AG09309 (cell line): ENCODE data around the gene ENO3.

Experiments used
- DNase-seq: peaks from one replicate; pipeline ENCODE4 v3.0.0-alpha.2; 2010; ENCODE audit warnings: low read depth
- H3K4me3 ChIP-seq: 2 replicates; pipeline ENCODE4 v1.5.1; 2011; ENCODE audit warnings: mild to moderate bottlenecking, low read depth, low read length, moderate library complexity; ENCODE audit not compliant: control insufficient read depth
- TF ChIP-seq, protein P1 (sequence below): IDR thresholded peaks from 2 replicates; pipeline ENCODE4 v1.5.1; 2011; ENCODE audit warnings: mild to moderate bottlenecking, low read depth, low read length, inconsistent platforms; ENCODE audit not compliant: insufficient read depth, control insufficient read depth; ENCODE audit errors: missing control alignments

ENO3 gene

DNA sequence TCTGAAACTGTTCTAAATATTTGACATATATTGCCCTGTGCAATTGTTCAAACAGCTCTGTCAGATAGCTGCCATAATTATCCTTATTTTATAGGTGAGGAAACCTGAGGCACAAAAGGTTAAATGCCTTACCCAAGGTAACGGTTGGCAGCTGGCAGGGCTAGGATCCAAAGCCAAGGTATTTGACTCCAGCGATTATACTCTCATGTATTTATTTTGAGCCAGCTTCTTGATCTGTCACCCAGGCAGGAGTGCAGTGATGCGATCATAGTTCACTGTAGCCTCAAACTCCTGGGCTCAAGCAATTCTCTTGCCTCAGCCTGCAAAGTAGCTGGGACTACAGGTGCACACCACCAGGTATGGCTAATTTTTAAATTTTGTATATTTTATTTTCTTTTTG, 7.2 kb downstream of the ENO3 start:
- H3K4me3 ChIP-seq, result no peak overlapping the region
- TF ChIP-seq, protein P1, sequence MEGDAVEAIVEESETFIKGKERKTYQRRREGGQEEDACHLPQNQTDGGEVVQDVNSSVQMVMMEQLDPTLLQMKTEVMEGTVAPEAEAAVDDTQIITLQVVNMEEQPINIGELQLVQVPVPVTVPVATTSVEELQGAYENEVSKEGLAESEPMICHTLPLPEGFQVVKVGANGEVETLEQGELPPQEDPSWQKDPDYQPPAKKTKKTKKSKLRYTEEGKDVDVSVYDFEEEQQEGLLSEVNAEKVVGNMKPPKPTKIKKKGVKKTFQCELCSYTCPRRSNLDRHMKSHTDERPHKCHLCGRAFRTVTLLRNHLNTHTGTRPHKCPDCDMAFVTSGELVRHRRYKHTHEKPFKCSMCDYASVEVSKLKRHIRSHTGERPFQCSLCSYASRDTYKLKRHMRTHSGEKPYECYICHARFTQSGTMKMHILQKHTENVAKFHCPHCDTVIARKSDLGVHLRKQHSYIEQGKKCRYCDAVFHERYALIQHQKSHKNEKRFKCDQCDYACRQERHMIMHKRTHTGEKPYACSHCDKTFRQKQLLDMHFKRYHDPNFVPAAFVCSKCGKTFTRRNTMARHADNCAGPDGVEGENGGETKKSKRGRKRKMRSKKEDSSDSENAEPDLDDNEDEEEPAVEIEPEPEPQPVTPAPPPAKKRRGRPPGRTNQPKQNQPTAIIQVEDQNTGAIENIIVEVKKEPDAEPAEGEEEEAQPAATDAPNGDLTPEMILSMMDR, result no peak
- no peak for DNase-seq

DNA sequence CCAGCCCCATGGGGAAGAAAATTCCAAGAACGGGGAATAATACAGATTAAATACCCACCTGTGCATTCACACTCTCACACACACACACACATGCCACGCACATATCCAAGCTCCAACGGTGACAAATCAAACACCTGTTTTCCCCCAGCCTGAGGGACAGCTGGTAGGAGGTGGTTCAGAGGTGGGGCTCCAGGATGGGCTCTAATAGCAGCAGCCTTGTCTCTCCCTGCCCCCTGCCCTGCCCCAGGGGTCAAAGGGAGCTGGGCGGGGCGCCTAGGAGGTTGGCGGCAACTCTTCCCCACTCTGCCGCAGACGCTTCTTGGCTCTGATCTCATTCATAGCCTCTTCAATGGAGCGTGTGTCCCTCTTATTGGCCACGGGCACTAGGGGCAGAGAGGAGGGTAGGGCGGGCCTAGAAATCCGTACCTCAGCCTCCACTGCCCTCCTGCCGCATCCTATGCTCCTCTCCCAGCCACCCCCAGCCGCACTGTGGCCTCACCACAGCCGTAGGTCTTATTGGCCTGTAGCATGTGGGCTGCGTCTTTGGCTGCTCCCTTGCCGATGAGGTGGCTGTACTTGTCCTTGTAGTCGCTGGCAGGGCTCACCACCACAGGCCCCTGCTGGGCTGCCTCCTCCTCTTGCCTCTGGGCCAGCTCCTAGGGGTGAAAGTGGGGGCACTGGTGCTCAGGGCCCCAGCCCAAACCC, 8.5 kb downstream of the ENO3 start:
- H3K4me3 ChIP-seq, result no peak overlapping the region
- TF ChIP-seq, protein P1, result no peak
- no peak for DNase-seq

- TF ChIP-seq, protein P1, result no peak
- no peak for DNase-seq
- no peak overlapping the region for H3K4me3 ChIP-seq
These were observed 9.5 kb downstream of the ENO3 start for GRCh38 chr17:4960279-4960922.

DNA sequence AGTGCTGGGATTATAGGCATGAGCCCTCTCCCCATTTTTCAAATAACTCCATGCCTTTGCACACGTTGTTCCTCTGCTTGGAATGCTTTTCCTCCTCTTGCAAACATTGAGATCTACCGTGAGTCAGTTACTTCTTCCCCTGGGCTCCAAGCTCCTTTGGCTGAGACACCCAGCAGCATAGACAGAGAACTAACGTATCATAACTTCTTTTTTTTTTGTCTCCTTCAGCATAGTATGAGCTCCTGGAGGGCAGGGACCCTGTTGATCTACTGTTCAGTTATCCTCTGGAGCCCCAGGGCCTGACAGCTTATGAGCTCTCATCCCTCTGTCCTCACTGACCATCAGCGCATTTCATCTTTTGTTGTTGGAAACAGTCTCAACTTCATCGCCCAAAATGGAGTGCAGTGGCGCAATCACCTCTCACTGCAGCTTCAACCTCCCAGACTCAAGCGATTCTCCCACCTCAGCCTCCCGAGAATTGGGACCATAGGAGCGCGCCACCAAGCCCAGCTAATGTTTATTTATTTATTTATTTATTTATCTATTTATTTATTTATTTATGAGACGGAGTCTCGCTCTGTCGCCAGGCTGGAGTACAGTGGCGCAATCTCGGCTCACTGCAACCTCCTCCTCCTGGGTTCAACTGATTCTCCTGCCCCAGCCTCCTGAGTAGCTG, 14.5 kb downstream of the ENO3 start:
- H3K4me3 ChIP-seq, result no peak overlapping the region
- DNase-seq, result no peak
- TF ChIP-seq, protein P1, result no peak

DNA sequence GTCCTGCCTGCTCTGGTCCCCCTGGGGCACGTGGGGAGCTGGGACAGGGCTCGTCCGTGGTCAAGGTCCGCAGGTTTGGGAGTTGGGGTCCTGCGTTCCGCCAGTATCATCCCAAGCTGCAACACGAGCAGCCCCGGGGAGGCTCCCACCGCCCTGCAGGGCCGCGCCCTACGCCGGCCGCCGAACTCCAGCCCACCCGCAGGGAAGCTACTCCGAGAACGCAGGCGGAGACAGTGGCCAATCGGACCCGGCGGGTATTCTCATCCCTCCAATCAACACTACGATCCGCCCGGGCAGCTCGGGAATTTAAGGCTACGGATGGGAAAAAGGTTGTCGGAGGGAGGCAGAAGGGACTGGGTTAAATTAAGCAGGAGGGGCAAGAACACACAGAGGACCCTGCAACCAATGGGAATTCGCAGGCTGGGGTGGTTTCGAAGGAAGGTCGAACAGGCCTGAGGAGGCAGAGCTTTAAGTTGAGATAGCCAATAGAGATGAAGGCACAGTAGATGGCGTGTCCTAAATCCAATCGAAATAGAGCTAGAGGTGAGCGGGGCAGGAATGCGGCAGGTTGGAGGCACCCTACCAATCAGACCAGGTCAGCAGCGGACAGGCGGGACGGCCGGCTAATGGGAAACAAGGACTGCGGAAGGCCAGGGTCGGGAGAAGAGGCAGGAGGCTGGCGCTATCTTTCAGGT, 16.1 kb downstream of the ENO3 start:
- TF ChIP-seq, protein P1, result no peak
- peak; percentile 98 for DNase-seq
- peak overlapping the region; percentile 87 for H3K4me3 ChIP-seq
